GM19035 (cell line): Measurements from ENCODE around the gene DDX43.
"Not testable (repeated sequence)": the region's sequence is repeated elsewhere in the genome, so short reads cannot be mapped to it uniquely, and the experiment has no call there.

ENCODE experiments used
- ATAC-seq: cut with Tn5 transposase; IDR thresholded peaks from one replicate; pipeline ENCODE4 v1.9.1; 2021; ENCODE audit not compliant: unreplicated experiment

Gene DDX43

DNA sequence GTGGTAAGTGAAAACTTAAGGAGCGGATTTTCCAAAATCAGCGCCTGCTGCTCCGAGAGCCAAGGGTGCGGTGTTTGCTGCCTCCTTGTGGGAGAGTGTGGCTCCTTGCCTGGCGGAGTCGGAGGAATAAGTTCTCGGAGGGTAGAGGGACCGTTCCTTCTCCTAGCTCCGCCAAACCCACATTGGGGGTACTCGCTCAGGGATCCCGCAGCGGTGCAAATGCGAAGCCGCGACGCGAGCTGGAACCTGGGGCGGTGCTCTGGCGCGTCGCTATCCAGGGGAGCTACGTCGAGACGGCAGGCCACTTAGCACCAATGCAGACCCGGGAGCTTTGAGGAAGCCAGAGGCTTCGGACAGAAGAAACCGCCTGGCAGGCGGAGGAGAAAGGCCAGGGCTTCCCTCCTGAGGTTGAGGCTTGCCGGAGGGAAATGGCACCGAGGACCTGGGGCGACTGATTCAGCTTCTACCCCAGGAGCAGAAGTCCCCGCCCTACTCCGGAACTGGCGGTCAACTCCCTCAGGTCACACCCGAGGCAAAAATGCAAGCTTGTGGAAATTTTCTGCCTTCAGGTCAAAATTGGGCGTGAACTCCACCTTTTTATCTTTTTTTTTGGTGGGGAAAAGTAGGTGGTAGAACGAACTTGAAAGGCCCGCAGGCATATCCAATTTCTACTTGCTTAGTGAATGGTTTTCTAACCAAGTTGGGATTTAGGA, 5.7 kb upstream of the DDX43 start:
- ATAC-seq = peak; percentile 79

DNA sequence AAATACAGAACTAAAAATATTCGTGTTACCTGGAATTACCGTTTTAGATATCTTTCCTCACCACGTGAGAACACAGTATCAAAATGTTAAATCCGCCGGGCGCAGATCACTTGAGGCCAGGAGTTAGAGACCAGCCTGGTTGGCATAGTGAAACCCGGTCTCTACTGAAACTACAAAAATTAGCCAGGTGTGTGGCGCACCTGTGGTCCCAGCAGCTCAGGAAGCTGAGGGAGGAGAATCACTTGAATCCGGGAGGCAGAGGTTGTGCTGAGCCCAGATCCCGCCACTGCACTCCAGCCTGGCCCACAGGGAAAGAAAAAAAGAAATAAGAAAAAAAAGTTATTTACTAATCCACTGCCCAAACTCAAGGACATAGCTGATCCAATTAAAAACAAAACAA, 4.8 kb upstream of the DDX43 start:
- ATAC-seq = no peak

DNA sequence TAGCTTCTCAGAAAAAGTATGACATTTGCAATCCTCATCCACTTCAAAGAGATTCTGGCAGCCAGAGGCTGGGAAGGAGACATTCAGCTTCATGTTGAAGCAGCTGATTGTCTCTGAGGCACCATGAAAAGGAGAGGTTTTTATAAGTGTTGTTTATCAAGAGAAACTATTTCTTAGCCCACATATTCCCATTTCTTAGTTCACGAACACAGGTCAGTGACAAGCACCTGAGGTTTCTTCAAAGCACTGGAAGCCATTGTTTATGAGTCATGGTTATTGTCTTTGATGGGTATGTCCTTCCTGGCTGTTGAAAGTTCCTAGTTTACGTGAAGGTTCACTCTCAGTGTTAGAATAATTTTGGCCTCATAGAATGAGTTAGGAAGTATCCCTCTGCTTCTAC, 3.0 kb upstream of the DDX43 start:
- ATAC-seq = no peak

DNA sequence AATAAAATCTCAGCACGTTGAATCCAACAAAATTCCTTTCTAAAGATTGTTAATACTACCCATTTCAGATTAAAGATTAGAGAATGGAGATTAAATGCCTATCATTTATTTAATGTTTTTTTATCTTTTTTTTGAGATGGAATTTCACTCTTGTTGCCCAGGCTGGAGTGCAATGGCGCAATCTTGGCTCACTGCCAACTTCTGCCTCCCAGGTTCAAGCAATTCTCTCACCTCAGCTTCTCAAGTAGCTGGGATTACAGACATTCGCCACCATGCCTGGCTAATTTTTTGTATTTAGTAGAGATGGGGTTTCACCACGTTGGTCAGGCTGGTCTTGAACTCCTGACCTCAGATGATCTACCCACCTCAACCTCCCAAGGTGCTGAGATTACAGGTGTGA, 2.4 kb upstream of the DDX43 start:
- not testable (repeated sequence) for ATAC-seq

DNA sequence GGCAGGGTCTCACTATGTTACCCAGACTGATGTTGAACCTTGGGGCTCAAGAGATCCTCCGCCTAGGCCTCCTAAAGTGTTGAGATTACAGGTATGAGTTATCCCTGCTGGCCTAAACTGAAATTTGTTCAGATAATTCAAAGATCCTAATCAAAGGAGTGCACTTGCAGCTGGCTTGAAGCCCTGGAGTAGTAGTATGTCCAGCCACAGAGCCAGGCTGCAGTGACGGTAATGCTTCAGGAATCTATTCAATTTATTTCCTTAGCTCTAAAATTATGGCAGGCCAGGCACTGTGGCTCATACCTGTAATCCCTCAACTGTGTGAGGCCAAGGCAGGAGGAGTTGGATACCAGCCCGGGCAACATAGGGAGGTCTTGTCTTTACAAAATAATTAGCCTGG, 1.4 kb upstream of the DDX43 start:
- ATAC-seq = no peak

DNA sequence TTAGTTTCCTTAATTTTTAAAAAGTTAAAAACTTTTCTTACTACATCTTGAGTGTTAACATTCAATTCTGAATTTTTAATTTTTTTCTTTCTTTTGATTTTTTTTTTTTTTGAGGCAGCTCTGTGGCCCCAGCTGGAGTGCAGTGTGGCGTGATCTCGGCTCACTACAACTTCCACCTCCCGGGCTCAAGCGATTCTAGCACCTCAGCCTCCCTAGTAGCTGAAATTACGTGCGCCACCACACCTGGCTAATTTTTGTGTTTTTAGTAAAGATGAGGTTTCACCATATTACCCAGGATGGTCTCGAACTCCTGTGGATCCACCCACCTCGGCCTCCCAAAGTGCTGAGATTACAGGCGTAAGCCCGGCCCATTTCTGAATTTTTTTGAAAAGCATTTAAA, 1.2 kb downstream of the DDX43 start:
- no peak for ATAC-seq

DNA sequence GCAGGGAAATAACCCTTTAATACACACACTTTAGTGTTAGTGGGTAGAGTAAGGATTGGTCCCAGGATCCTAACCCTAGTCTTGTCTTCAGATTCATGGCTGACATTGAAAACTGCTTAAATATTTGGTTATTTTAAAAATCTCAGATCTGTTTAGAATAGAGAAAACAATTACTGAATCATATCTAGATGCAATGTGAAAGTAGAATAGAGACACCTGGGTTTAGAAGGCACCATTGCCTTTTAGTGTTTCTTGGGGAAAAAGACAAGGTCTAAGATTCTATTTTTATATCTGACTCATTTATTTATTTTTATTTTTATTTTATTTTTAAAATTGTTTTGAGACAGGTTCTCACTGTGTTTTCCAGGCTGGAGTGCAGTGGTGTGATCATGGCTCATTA, 6.0 kb downstream of the DDX43 start:
- ATAC-seq = no peak

DNA sequence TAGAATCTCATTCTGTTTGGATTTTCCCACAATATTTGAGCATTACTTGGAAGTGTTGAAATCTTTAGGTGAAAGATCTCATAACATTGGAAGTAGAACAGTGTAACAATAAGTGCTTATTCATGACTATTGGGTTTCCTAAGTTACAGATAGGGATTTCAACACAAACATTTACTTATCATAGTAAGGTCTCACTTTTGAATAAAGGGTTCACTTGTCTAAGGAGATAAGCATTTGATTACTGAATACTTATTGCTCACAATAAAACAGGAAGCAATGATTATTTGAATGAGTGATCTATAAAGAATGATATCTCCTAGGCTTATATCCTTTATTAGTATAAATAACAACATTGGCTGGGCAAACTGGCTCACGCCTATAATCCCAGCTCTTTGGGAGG, 14.8 kb downstream of the DDX43 start:
- no peak for ATAC-seq

DNA sequence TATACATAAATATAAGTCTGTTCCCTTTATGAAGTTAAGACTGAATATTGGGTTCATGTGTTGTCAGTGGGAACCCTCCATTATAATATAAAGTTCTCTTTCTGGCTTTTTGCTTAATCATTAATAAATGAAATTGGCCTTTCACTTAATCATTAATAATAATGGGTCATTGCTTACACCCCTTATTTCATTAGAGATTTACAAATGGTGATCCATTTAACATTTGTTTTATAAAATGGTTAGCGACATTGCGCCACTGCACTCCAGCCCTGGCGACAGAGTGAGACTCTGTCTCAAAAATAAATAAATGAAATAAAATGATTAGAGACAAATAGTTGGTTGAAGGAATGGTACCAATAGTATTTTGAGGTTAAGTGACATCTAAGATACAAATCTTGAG, 18.5 kb downstream of the DDX43 start:
- no peak for ATAC-seq

DNA sequence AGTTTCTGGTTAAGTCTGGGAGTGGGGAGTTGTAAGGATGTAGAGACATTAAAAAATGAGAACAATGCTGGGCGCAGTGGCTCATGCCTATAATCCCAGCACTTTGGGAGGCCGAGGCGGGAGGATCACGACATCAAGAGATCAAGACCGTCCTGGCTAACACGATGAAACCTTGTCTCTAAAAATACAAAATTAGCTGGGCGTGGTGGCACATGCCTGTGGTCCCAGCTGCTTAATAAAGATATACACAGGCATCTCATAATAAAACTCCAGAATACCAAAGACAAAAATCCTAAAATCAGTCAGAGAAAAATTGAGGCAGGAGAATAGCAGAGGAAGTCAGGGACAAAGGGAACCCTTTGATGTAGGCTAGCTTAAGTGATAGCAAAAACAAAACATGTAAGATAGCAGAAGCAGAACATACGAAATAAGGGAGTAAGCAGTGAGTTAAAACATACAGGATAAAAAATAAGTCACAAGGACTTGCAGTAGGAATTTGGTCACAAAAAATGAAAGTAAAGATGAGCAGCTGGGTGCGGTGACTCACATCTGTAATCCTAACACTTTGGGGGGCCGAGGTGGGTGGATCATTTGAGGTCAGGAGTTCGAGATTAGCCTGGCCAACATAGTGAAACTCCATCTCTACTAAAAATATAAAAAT, 23.6 kb downstream of the DDX43 start:
- ATAC-seq = no peak

DNA sequence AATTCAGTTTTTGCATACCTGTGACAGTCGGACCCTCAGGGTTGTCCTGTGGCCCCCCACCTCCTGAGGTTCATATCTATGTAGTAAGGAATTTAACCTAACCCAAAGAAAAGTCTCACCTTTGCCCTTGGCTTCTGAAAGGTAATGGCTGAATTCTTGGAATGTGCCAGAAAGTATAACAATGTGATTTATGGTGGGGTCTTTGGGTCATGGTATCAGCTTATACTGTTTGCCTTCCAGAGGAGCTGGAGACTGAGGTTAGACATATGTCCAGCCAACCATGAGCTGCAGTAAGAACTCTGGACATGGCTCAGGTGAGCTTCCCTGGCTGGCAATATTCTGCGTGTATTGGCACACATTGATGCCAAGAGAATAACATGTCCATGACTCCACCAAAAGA, 26.9 kb downstream of the DDX43 start:
- no peak for ATAC-seq

DNA sequence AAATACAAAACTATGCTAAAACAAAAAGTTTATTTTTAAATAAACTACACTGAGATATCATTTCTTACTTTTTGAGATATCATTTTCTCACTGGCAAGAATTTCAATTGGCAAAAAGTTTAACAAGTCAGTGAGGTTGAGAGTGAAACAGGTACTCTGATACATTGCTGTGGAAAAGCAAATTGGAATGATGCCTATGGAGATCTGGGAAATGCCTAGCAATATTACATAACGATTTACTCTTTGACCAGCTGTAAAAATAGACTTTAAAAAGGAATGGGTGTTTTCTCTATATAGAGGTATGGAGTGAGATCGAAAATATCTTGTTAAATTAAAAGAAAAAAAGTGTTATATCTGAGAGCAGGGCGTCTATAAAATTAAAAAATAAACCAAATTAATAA, 40.6 kb downstream of the DDX43 start:
- no peak for ATAC-seq

DNA sequence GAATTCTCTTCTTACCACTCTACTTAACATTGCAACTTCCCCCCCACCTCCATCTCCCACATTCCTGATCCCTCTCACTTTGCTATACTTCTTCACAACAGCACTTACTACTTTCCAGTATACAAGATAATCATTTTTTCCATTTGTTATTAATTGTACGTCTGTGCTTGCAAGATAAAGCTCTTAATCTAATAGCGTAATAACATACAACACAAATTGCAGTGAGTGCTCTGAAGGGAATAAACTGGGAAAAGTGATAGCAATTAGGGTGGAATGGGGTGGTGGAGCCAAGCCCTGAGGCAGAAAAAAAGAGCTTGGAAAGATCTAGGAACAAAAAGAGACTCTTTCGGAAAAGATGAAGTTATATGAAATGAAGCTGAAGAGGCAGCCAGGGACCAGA, 48.9 kb downstream of the DDX43 start:
- no peak for ATAC-seq

DNA sequence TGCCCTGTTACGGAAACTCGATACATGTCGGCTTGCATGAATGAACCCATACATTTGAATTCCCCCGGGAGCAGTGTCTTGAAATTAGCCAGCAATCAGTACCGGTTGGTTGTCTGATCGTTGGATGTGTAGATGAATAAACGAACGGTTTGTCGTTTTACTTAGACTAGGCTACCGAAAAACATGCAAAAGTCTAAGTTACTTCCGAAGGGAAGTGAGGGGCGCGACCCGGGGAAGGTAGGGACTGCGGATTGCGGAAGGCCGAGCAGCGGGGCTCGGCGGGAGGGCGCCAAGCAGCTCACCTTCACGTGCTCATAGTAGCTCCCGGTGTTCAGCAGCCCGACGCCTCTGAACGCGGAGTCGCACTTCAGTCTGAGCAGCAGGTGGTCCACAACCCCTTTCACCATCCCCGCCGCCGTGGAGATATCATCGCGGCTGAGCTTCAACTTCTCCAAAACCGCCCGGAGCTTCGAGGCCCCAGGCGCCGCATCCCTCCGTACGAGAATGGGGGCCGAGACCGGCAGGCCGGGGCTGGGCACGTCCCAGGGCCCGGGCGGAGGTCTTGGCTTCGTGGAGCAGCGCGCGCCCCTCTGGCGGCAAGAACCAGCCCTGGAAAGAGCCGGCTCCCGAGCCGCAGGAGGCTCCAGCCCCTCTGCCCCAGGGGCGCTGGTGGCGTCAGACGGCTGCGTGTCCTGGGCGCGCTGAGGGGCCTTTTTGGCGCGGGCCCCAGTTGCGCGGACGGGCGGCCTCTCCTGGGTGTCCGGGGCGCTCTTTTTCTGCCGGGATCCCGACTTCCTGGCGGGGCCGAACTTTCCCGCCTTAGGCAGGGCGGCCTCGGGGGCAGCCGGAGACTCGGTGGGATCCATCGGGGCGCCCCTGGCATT, 56.8 kb downstream of the DDX43 start:
- peak; percentile 49 for ATAC-seq

DNA sequence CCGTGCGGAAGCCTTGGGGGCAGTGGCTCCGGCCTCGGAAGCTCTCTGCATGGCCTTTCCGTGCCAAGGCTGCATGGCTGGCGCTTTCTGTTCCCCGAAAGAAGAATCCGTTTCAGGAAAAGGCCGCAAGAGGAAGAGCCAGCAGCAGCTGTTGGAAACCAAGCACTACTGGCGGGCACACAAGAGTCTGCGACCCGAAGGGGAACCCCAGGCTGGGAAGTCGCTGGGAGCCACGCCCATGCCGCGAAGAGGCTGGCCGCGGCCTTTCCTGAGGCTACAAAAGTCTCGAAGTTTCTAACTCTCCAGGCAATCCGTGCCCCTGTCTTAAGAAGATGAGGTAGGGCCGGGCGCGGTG, 57.5 kb downstream of the DDX43 start, which contains the start of gene CGAS:
TSS of gene CGAS (minus strand) at position 191 of the 355 bp plus-strand sequence. CDS start at position 75, 116 bp downstream.
- ATAC-seq = peak; percentile 65

DNA sequence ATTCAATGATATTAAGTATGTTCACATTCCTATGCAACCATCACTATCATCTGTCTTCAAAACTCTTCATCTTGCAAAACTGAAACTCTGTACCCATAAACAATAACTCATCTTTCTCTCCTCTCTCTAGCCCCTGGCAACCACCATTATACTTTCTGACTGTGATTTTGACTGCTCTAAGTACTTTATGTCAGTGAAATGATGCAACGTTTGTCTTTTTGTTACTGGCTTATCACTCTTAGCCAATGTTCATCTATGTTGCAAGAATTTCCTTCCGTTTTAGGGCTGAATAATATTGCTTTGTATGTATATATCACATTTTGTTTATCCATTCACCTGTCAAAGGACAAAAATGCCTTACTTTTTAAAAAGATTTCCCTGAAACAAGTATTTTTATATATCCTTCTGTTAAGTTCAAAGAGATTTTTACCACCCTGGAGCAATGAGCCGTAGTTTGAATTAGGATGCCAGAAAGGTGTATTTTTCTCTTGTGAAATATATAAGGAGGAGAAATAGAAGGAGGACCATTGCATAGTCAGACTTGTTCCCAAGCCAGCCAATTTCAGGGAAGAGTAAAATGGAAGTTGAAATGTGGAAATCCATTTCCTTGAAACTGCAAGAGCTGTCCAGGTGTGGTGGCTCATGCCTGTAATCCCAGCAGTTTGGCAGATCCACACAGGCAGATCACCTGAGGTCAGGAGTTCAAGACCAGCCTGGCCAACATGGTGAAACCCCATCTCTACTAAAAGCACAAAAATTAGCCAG, 61.4 kb downstream of the DDX43 start:
- ATAC-seq = no peak

DNA sequence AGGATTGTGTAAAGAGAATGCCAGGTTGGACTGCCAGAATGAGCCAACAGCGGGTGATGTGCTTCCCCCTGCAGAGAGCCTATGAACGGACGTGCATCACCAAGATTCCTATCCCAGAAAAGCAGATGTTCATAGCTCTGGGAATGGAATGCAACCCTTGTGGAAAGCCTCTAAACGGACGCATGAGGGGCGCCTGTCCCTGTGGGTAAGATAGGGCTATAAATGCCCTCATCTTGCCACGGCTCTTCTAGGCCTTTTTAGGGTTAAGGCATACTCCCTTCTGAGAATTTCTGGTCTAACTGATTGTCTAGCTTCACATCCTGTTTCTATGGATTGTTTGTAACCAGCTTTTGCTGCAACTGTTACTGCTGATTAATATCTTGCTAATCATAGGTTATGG, 64.8 kb downstream of the DDX43 start:
- not testable (repeated sequence) for ATAC-seq

DNA sequence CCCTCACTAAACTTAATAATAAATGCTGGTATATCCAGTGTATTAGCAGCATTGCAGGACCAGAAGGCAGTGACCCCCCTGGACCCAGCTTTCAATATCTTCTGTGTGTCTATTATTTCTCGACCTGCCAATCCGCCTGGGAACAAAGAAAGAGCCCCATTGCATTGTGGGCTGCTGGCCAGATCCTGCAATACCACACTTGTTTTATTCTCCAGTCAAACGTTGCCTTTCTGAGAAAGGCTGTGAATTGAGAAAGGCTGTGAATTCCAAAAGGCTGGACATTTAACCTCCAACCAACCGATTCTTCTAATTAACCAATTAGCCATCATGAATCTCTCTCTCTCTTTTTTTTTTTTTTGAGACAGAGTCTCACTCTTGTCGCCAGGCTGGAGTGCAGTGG, 65.4 kb downstream of the DDX43 start:
- ATAC-seq = no peak

DNA sequence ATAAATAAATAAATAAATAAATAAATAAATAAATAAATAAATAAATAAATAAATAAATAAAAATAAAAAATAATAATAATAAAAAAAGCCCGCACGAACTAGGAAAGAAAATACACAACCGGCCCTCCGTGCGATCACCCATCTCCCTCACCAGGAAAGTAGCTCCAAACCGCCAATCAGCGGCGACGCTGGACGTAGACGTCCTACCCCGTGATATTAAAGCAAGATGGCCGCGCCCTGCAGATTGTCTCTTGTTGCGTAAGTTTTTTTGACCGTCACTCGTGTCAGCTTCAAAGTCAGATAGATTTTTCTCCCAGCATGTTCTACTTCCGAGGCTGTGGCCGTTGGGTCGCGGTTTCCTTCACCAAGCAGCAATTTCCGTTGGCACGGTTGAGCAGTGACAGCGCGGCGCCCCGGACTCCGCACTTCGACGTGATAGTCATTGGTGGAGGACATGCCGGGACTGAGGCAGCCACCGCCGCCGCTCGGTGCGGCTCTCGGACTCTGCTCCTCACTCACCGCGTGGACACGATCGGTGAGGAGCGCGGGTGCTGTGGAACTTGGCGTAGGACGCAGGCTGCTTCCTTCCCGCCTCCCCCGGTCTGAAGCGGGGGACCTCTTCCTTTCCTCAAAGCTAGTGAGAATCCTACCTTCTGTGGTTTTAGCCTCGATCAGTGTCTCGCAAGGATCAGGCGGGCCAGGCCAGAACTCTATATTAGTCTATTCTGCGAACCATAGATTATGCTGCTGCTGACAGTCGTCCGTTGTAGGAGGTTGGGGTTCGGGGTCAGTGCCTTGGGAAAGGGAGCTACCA, 67.1 kb downstream of the DDX43 start, which contains the start of gene MTO1:
TSS of gene MTO1 (plus strand) at position 201 of the 814 bp plus-strand sequence. CDS start at position 319, 118 bp downstream.
- ATAC-seq = peak; percentile 93
